GM12864 (cell line): ENCODE data around the gene SMARCB1.

Source experiments
- DNase-seq: peaks from one replicate; pipeline ENCODE4 v3.0.0-alpha.2; 2011; ENCODE audit warnings: low read depth
- H3K4me3 ChIP-seq: 2 replicates; pipeline ENCODE4 v1.5.1; 2011; ENCODE audit warnings: mild to moderate bottlenecking, low read depth, low read length, control low read depth
- CTCF ChIP-seq: IDR thresholded peaks from 2 replicates; pipeline ENCODE4 v1.5.1; 2011; ENCODE audit warnings: low read depth, mild to moderate bottlenecking, moderate library complexity, low read length, control low read depth, inconsistent platforms; ENCODE audit errors: missing control alignments

SMARCB1 gene

GRCh38 chr22:23752750-23753149 lies 34.0 kb upstream of the SMARCB1 start:
- TF ChIP-seq CTCF = no peak
- peak overlapping the region; percentile 33 for H3K4me3 ChIP-seq
- no peak for DNase-seq

- H3K4me3 ChIP-seq = peak overlapping the region; percentile 30
- TF ChIP-seq CTCF = no peak
Measured at GRCh38 chr22:23753385-23753784, 33.4 kb upstream of the SMARCB1 start.

GRCh38 chr22:23754220-23754919 lies 32.4 kb upstream of the SMARCB1 start, which contains the start of gene VPREB3:
VPREB3 (minus strand) TSS chr22:23754425; CDS start chr22:23754363, 62 bp downstream.
- DNase-seq = no peak
- peak within 1 kb of the TSS; percentile 35 for H3K4me3 ChIP-seq
- TF ChIP-seq CTCF = no peak

More at GRCh38 chr22:23753385-23753784, 33.4 kb upstream of the SMARCB1 start:
- DNase-seq = no peak

- no peak for DNase-seq
- no peak overlapping the region for H3K4me3 ChIP-seq
- TF ChIP-seq CTCF = no peak
Measured at GRCh38 chr22:23754980-23755636, 31.7 kb upstream of the SMARCB1 start.

- TF ChIP-seq CTCF = no peak
- H3K4me3 ChIP-seq = no peak overlapping the region
- no peak for DNase-seq
Measured at GRCh38 chr22:23755711-23756110, 31.1 kb upstream of the SMARCB1 start.

- no peak for TF ChIP-seq CTCF
- no peak for DNase-seq
- no peak overlapping the region for H3K4me3 ChIP-seq
Measured at GRCh38 chr22:23756891-23757290, 29.9 kb upstream of the SMARCB1 start.

- no peak for DNase-seq
- no peak overlapping the region for H3K4me3 ChIP-seq
- TF ChIP-seq CTCF = no peak
Measured at GRCh38 chr22:23759566-23759965, 27.2 kb upstream of the SMARCB1 start.
